Prostate gland (tissue), 2 donors: Measurements from ENCODE around the gene RNF112. TPM values are rescaled to one million over a fixed set of nuclear protein-coding genes. Genes with fewer than 3 reads are reported as not detected.
"Not testable (repeated sequence)": the region's sequence is repeated elsewhere in the genome, so short reads cannot be mapped to it uniquely, and the experiment has no call there.

Experiments
- DNase-seq: peaks from one replicate; pipeline ENCODE4 v3.0.0-alpha.2; 2019; ENCODE audit warnings: low spot score
- H3K27ac ChIP-seq, 2 donors: fragments of 200-600 bp; sonication (generic); 2 replicates each; pipeline ENCODE4 v1.5.1; 2017 to 2019
- H3K27me3 ChIP-seq: fragments of 200-600 bp; sonication (generic); replicated peaks from 2 replicates; pipeline ENCODE4 v1.5.1; 2019; ENCODE audit not compliant: insufficient read depth
- H3K36me3 ChIP-seq, 2 donors: fragments of 200-600 bp; sonication (generic); 1 replicate in 1 of 2; 2 replicates in 1 of 2; pipeline versions ENCODE4 v1.5.1 to v1.8.1; 2017 to 2019
- H3K4me1 ChIP-seq: fragments of 200-600 bp; sonication (generic); replicated peaks from 2 replicates; pipeline ENCODE4 v1.5.1; 2019
- H3K4me3 ChIP-seq, 2 donors: fragments of 200-600 bp; sonication (generic); 2 replicates each; pipeline ENCODE4 v1.5.1; 2017 to 2019
- H3K9me3 ChIP-seq: fragments of 200-600 bp; sonication (generic); 2 replicates; pipeline ENCODE4 v1.5.1; 2017
- POLR2A ChIP-seq: fragments of 450-650 bp; IDR thresholded peaks from one replicate; pipeline ENCODE4 v1.6.1; 2016; ENCODE audit warnings: antibody characterized with exemption, mild to moderate bottlenecking
- POLR2AphosphoS5 ChIP-seq: sonication (generic); formaldehyde crosslinking; IDR thresholded peaks from one replicate; pipeline ENCODE4 v1.6.1; 2017; ENCODE audit warnings: antibody characterized with exemption
- WGBS: methylation state at CpG from one replicate; pipeline ENCODE4 v1.1.5; 2018; 5-methylcytosine and 5-hydroxymethylcytosine counted together
- intact Hi-C: fragments of 100-400 bp; cut with DNase I; formaldehyde crosslinking; loops from one replicate; pipeline ENCODE4 v1.14.2; 2022
- total RNA-seq, 2 donors: library from RNA; depleted of rRNA; stranded (reverse); fragments of >200 nt; gene quantifications; one replicate each; pipeline ENCODE4 v1.1.0, GENCODE V29; 2016
- TF ChIP-seq, protein P1 (sequence below), 4 experiments: fragments of 200-600 bp in 2 of 4; fragments of 450-650 bp in 2 of 4; sonication (generic) in 2 of 4; IDR thresholded peaks; 1 replicate in 3 of 4; 2 replicates in 1 of 4; pipeline ENCODE4 v1.5.1; 2016 to 2019; ENCODE audit warnings: antibody characterized with exemption in 4 of 4, mild to moderate bottlenecking in 2 of 4, moderate library complexity in 2 of 4

The RNF112 gene
- total RNA-seq, 2 donors from 2014 or later: 2.3 to 6.6 TPM

DNA sequence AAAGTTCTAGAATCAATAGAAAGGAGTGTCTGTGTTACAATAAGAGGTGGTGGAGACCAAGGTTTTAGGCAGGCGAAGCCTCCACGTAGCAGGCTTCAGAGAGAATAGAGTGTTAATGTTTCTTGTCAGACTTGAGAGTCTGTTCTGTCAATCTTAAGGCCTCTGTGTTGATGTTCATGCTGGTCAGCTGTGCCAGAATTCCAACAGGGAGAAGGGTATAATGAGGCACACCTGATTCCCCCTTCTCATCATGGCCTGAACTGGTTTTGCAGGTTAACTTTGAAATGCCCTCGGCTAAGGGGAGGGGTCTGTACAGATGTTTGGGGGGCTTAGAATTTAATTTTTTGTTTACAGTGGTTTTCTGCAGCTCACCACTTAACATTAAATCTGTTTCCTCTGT lies 46.0 kb downstream of the RNF112 start:
- no peak for DNase-seq
- Histone ChIP-seq H3K36me3 (no peaks in the 10 kb centered on the region), H3K9me3 (no peaks in the 10 kb centered on the region), H3K27ac (no peak overlapping the region), H3K27me3 (no peaks in the 10 kb centered on the region), H3K4me3 (no peak overlapping the region), H3K4me1 (no peaks in the 10 kb centered on the region)
- 72% methylated on average over 3 of the region's 3 CpGs for WGBS
- intact Hi-C loops: no loop called here
- no peak for TF ChIP-seq POLR2A
- no peak for TF ChIP-seq POLR2AphosphoS5
- TF ChIP-seq, protein P1, sequence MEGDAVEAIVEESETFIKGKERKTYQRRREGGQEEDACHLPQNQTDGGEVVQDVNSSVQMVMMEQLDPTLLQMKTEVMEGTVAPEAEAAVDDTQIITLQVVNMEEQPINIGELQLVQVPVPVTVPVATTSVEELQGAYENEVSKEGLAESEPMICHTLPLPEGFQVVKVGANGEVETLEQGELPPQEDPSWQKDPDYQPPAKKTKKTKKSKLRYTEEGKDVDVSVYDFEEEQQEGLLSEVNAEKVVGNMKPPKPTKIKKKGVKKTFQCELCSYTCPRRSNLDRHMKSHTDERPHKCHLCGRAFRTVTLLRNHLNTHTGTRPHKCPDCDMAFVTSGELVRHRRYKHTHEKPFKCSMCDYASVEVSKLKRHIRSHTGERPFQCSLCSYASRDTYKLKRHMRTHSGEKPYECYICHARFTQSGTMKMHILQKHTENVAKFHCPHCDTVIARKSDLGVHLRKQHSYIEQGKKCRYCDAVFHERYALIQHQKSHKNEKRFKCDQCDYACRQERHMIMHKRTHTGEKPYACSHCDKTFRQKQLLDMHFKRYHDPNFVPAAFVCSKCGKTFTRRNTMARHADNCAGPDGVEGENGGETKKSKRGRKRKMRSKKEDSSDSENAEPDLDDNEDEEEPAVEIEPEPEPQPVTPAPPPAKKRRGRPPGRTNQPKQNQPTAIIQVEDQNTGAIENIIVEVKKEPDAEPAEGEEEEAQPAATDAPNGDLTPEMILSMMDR (IDR thresholded peaks at IDR 0.05): no peak

DNA sequence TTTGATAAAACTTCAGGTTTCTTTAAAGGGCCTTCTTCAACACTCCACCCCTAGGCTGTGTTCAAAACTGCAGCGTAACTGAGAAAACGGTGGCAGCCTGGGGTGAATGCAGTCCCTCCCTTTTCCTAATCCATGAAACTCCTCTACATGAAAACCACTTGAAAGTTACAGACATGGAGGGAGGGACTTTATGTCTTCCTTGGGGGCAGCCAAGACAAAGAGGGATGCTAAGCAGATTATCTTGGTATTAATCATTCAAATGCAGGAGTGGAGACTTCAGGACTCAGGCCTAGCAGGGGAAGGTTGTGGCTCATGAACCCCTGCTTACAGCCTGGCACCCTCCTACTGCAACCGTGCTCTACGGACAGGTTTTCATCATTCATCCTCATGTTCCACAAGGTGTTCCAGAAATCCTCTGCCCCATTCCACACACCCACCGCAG lies 46.8 kb downstream of the RNF112 start:
- Histone ChIP-seq H3K27me3 (no peaks in the 10 kb centered on the region), H3K4me3 (no peak overlapping the region), H3K27ac (no peak overlapping the region), H3K36me3 (no peaks in the 10 kb centered on the region), H3K9me3 (no peaks in the 10 kb centered on the region), H3K4me1 (no peaks in the 10 kb centered on the region)
- intact Hi-C loops: no loop called here
- TF ChIP-seq POLR2A: no peak
- no peak for TF ChIP-seq POLR2AphosphoS5
- TF ChIP-seq, protein P1 (IDR thresholded peaks at IDR 0.05): no peak
- WGBS: 82% methylated on average over 5 of the region's 5 CpGs
- DNase-seq: no peak

DNA sequence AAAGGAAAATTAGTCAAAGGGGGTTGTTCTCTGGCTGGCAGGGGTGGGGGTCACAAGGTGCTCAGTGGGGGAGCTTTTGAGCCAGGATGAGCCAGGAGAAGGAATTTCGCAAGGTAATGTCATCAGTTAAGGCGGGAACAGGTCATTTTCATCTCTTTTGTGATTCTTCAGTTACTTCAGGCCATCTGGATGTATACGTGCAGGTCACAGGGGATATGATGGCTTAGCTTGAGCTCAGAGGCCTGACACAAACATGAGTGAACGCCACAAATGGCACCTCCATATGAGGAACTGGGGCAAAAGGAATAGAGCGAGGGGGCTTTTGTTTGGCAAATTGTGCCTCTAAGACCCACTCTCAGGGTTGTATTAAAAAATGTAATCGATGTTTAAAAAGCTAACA lies 47.4 kb downstream of the RNF112 start:
- WGBS: 97% methylated on average over 6 of the region's 6 CpGs
- H3K4me1 ChIP-seq, DNase-seq, H3K27ac ChIP-seq, H3K9me3 ChIP-seq, H3K27me3 ChIP-seq, H3K36me3 ChIP-seq, intact Hi-C loops, H3K4me3 ChIP-seq: not testable (repeated sequence)

DNA sequence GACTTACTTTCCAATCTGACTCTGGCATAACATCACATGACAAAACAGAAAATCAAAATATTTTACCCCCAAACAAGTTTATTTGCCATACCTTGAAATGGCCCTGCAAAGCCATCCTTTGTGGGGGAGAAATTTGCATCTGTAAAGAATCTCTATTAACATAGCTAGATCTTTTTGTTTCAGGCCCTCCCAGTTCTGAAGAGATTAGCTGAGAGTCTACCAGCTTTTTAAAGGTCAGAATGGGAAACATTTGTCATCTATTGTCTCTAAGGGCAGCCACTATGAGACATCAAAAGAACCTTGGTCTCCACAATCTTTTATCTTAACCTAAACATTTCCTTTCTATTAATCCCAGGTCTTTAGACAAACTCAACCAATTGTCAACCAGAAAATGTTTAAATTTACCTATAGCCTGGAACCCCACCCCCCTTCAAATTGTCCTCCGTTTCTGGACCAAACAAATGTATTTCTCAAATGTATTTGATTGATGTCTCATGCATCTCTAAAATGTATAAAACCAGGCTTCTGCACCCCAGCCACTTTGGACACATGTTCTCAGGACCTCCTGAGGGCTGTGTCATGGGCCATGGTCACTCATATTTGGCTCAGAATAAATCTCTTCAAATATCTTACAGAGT lies 48.1 kb downstream of the RNF112 start:
- 83% methylated on average over 1 of the region's 1 CpG for WGBS
- H3K9me3 ChIP-seq, H3K27ac ChIP-seq, intact Hi-C loops, H3K4me3 ChIP-seq, DNase-seq, H3K27me3 ChIP-seq, H3K4me1 ChIP-seq, H3K36me3 ChIP-seq: not testable (repeated sequence)

DNA sequence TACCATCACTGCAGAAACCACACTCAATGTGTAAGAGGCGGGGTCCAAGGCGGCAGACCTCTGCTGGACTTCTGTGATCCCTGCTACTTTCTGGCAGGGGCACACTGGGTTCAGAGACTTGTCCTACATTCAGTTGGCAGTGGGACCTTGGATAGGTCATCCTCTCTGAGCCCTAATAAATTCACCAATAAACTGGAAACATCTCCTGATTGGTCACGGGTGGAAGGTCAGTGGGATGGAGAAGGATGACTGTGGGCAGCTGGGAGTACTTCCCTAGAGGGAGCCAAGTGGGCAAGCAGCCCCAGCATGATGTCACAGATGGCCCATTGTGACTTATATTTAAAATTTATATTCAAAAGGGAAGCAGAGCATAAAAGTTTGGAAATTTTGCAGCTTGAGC lies 49.7 kb downstream of the RNF112 start:
- TF ChIP-seq POLR2AphosphoS5: no peak
- TF ChIP-seq POLR2A: no peak
- TF ChIP-seq, protein P1 (IDR thresholded peaks at IDR 0.05): no peak
- Histone ChIP-seq H3K36me3 (no peaks in the 10 kb centered on the region), H3K4me1 (no peaks in the 10 kb centered on the region), H3K27ac (no peak overlapping the region), H3K27me3 (no peaks in the 10 kb centered on the region), H3K9me3 (no peaks in the 10 kb centered on the region), H3K4me3 (no peak overlapping the region)
- WGBS: 79% methylated on average over 3 of the region's 3 CpGs
- intact Hi-C loops: no loop called here
- no peak for DNase-seq

DNA sequence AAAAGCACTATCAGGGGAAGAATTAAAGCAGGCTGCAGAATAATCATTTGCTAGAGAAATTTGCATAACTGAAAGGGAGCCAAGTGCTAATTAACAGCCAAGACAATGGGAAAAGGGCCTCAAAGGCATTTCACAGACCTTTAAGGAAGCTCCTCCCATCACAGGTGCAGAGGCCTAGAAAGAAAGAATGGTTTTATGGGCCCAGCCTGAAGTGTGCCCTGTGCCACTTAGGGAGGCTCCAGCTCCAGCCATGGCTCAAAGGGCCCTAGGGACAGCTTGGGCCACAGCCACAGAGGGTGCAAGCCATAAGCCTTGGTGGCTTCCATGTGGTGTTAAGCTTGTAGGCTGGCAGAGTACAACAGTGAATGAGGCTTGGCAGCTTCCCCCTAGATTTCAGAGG lies 50.1 kb downstream of the RNF112 start:
- DNase-seq: no peak
- H3K27me3 ChIP-seq: no peaks in the 10 kb centered on the region
- intact Hi-C loops: no loop called here
- no peaks in the 10 kb centered on the region for H3K36me3 ChIP-seq
- H3K4me3 ChIP-seq: no peak overlapping the region
- H3K27ac ChIP-seq: no peak overlapping the region
- H3K4me1 ChIP-seq: no peaks in the 10 kb centered on the region
- TF ChIP-seq POLR2A (no peak), POLR2AphosphoS5 (no peak)
- TF ChIP-seq, protein P1 (IDR thresholded peaks at IDR 0.05): no peak
- H3K9me3 ChIP-seq: no peaks in the 10 kb centered on the region
